Measurements from ENCODE around the gene TMEM209.
"Not testable (repeated sequence)": the region's sequence is repeated elsewhere in the genome, so short reads cannot be mapped to it uniquely, and the experiment has no call there.

The TMEM209 gene

DNA sequence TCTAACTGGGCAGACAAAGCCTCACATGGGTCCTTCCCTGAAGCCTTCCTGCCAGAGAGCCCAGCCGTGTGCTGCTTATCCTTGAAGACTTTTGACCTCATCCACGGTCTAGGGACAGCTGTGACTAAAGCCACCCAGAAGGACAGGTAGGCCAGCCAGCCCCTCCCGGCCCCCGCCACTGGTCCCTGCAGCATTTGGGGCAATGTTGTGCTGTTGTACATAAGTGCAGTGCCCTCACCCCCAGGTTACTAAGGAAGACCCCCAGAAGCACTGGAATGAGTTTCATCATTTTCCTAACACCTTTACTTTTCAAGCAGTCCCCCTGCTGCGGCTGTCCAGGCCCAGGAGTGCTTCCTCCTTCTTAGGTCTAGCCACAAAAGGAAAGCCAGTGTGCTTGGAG is 43.0 kb downstream of the TMEM209 start:
- DNase-seq (ENCODE audit: low read depth), result no peak

DNA sequence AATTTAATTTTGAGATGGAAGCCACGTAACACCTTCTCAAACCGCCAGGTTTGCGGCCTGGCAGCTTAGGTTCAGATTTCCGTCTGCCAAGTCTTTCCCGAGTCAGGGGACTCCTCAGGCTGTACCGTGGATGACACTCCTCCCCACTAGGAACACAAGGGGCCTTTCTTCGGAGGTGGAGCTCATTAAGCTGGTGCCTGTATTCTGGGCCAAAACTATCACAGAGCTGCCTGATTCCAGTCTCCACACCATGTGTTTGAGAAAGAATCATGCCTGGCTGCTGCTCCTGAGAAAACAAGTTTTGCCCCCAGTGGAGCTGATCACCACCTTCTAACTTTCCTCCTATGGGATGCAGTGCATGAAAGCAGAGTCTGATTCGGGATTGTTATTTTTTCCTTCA is 44.8 kb downstream of the TMEM209 start:
- no peak for DNase-seq (ENCODE audit: low read depth)

DNA sequence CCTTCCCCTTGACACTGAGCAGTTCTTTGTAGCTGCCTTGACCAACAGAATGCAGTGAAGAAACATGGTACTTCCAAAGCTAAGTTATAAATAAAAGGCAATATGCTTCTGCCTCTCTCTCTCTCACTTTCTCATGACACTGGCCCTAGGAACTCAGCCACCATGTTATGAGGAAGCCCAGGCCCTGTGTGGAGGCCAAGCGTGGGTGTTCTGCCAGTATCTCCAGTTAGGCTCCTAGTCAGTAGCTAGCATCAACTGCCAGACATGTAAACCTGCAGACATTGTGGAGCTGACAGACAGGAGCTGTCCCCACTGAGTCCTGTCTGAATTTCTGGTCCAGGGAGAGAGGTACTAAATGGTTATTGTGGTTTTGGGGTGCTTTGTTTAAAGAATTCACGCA is 45.2 kb downstream of the TMEM209 start:
- no peak for DNase-seq (ENCODE audit: low read depth)

DNA sequence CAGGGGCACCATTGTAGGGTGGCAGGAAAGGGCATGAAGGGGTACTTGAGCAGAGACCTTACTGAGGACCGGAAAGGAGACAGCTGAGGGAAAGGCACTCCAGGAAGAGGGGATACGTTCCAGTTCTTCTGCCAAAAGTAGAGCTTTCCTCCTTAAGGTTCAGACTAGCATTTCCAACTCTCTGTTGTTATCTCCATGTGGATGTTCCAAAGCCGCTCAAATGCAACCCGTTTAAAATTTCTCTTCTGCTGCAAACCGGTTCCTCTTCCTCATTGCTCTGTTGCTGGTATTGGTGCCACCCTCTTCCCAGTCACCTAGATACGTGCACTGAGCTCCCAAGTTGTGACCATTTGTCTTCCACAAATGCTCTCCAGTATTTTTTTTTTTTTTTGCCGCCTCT is 47.5 kb downstream of the TMEM209 start:
- DNase-seq (ENCODE audit: low read depth), result no peak

DNA sequence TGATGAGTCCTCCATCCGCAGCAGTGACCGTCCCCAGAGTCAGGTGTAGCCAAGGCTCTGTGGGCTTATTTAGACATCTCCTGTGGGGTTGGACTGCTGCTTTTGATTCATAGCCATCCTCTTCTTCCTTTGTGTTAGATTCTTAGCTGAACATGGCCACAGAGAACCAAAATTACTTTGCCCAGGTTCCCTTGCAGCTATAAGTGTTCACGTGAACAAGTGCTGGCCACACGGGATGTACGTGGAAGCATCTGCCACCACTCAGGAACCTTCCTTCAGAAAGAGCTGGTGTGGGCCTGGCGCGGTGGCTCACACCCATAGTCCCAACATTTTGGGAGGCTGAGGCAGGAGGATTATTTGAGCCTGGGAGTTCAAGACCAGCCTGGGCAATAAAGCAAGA is 49.1 kb downstream of the TMEM209 start:
- DNase-seq (ENCODE audit: low read depth), result no peak

DNA sequence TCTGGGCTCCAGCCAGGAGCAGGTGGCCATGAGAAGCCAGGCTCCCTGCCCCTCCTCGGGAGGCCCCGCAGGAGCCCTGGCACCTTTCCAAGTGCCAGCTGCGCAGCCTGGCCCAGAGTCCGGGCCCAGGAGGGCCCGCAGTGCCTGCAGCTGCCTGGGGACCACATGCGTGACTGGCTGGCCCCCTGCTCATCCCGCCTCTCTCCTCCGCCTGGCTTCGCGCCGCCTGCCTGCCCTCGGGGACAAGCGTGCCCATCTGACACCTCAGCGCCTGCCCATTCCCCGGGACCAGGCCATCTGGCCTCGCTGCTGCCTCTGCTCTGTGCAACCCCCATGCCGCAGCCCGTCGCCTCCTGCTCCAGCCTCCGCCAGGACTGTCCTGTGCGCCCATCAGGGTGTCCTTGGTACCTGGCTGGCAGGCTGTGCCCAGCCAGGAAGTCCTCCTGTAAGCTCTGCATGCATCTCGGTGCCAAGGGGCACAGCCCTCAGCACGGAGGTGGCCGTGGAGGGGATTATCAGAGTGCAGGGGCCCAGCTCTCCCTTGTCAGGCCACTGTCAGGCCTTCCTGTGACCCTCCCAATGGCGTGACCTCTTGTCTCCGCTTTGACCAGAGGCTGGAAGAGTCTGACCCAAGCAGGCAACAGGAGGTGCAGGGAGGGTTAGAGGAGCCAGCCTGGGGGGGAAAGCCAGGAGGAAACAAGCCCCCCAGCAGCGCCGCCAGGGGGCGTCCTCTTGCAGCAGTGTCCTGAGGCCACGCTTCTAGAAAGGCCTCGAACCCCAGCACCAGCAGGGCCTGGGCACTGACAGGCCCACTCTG is 50.5 kb downstream of the TMEM209 start:
- no peak for DNase-seq (ENCODE audit: low read depth)

DNA sequence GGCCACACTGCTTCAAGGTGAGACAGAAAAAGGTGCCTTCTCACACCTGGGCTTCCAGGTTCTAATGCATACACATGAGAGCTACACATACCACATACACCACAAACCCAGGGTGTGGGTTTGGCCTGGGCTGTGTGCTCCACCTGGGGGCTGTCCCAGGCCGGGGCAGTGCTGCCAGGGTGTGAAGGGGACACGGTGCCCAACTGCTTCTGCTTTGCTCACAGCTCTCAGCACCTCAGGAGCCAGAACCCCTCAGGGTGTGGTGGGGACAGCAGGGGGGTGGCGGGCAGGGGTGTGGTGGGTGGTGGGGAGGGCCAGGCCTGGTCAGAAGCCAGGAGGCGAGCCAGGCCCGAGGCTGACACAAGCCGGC is 51.1 kb downstream of the TMEM209 start:
- DNase-seq (ENCODE audit: low read depth), result no peak

DNA sequence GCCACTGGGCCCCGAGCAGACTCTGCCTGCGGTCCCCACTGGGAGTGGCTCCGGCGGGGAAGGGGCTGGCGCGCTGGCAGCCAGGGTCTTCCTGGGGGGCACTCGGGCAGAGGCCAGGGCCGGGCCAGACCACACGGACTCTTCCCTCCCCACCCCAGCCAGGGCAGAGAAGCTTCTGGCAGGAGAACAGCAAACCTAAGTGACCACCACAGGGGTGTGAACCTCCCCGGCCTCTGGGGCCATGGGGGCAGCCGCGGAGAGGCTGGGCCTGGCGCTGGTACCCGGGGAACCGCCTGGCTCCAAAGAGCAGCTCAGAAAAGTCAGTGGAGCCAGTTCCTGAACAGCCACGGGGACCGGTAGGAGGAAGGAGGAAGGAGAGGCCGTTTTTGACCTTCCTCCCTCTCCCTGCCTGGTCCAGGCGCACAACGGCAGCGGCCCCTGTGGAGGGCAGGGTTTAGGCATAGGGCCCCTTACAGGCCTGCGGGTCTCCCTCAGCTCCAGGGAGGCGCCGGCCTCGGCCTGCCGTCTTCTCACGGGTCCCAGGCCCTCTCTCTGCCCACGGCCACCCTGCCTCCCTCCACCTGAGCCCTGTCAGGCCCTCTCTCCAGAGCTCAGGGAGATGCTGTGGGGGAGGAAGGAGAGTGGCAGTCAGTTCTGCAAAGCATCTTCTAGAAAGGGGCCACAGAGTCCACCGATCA is 51.8 kb downstream of the TMEM209 start:
- DNase-seq (ENCODE audit: low read depth), result no peak

DNA sequence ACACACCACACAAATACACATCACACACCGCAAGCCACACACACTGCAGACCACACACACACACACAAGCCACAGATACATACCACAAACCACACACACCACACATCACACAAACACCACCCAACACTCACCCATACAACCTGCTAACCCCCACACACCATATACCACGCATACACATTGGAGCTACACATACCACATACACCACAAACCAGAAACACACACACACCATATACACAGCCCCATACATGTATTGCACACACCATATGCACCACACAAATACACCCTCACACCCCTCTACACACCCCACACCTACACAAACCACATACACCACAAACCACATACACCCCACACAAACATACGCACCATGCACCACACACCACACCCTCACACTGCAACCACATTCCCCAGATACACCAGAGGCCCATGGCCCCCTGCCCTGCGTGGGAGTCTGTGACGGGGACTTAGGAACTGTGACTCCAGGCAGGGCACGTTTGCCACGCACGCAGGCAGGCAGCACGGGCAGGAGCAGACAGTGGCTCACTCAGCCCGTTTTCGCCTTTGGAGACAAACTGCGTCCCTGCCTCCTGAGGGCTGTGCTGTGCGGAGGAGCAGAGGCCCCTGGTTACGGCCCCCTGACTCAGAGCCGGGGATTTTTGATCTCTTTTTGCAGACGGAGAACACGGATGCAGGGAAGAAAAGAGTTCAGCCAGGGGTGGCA is 52.6 kb downstream of the TMEM209 start:
- no peak for DNase-seq (ENCODE audit: low read depth)

DNA sequence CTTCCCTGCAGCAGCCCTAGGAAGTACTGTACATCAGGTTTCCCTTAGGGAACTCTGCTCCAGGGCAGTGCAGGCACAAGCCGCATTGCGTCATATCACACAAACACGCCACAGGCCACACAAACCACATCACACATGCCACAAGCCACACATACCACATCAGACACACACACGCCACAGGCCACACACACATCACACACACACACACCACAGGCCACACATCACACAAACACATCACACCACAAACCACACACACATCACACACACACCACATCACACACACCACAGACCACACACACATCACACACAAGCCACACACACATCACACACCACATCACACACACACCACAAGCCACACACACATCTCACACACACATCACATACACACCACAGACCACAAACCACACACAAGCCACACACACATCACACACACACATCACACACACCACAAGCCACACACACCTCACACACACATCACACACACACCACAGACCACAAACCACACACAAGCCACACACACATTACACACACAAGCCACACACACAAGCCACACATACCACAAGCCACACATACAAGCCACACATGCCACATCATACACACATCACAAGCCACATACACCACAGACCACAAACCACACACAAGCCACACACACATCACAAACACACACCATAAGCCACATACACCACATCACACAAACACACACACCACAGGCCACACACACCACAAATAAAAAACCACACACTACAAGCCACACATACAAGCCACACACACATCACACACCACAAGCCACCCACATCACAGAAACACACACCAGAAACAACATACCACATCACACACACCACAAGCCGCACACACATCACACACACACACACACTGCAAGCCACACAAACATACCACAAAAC is 53.4 kb downstream of the TMEM209 start:
- no peak for DNase-seq (ENCODE audit: low read depth)

DNA sequence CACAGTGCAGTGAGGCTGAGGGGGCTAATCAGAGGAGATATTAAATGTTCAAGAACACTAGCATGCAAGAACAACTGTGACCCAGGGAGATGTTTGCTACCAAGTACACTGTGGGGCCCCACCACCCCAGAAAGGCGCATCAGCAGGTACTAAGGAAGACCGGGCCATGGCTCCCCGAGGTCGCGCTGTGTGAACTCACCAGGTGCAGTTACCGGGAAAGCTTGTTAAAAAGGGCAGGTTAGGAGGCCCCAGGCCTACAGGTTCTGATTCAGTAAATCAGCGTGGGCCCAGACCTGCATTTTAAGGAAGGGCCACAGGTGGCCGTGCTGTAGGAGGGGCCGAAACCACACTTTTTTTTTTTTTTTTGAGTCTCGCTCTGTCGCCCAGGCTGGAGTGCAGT is 54.6 kb downstream of the TMEM209 start:
- DNase-seq (ENCODE audit: low read depth), result no peak

DNA sequence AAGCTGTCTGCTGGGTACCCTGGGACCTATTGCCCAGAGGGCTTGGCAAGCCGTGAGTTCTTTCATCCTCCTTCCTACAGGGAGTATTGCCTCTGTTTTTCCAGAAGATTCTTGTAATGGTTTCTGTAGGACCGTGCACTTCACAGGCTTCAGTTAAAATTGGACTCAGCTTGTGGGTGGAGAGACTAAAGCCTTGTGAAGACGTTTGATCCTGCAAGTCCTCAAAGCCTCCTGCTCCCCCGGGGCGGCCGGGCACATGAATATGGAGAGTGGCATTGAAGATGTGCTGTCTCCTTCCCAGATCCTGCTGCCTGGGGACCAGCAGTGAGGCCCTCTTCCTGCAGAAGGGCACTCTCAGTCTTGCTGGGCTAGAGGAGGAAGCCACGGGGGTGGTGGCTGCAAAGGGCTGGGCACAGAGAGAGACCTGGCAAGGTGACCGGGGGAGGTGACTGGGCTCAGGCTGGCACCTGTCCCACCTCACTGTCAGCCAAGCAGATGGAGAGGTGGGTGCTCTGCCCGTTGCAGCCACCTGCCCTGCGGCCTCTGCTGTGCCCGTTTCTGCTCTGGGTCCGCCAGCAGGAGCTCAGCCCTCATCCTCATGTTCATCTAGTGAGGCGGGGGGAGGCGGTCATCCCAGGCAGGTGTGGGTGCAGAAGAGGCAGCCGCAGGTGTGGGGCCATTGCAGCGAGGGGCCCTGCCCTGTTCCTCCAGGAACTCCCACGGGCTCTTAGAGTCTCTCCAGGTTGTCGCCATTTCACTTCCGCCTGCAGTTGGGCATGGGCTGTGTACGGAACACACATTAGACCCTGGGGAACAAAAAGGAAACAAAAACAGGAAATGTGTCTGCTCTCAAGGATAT is 55.7 kb downstream of the TMEM209 start:
- DNase-seq (ENCODE audit: low read depth), result no peak

DNA sequence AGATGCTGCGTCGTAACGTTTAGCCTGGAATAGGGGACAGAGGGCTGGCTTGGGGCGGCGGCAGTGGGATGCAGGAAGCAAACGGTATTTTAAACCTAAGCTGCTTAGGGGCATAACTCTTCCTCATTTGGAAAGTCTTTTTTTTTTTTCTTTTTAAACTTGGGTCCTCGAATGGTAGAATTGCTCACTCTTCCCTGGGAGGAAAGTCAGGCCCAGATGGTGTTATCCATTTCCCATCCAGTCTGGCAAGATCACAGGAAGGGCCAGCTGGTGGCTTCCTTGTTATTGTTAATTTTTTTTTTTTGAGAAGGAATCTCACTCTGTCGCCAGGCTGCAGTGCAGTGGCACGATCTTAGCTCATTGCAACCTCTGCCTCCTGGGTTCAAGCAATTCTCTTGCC is 56.6 kb downstream of the TMEM209 start:
- no peak for DNase-seq (ENCODE audit: low read depth)

DNA sequence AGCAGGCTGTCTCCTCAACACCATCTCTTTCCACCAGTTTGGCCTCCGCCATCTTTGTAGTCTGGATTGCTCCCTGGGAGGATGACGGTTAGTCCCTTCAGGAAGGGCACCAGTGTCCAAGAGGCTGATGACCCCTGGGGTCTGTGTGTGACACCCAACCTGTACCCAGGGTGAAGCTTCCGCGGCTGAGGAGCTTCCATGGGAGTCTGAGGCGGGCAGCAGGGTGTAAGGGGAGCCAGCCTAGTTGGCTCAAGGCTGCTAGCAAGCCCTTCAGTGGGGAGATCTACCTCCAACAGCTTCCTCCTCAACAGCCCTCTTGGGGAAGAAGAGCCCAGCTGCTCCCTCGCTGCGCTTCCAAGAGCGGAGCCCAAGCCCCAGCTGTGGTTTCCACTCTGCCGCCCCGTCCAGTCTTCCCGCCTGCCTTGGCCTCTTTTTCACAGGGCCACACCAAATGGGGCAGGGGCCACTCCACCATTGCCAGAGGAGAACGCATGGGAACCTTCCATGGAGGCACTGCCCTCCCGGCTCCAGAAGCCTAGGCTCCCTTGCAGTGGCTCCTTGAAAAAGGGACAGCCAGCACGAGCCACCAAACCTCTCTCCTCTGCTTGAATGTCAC is 57.4 kb downstream of the TMEM209 start:
- no peak for DNase-seq (ENCODE audit: low read depth)

DNA sequence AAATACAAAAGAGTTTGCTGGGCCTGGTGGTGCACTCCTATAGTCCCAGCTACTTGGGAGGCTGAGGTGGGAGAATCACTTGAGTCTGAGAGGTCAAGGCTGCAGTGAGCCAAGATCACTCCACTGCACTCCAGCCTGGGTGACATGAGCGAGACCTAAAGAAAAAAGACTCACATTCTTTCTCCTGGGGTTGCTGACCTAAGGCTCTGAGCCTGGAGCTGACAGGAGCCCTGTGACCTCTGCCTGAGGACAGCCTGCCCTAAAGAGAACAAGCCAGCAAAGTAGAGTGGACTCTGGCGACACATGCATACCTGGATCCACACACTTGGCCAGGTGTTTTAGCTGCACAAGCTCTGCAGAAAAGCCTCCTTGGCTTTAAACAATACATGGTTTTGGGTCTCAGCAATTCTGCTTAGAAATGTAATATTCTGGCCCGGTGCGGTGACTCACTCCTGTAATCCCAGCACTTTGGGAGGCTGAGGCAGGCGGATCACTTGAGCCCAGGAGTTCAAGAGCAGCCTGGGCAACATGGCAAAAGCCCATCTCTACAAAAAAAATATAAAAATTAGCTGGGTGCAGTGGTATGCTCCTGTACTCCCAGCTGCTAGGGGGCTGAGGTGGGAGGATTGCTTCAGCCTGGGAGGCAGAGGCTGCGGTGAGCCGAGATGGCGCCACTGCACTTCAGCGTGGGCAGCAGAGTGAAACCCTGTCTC is 58.4 kb downstream of the TMEM209 start:
- no peak for DNase-seq (ENCODE audit: low read depth)

DNA sequence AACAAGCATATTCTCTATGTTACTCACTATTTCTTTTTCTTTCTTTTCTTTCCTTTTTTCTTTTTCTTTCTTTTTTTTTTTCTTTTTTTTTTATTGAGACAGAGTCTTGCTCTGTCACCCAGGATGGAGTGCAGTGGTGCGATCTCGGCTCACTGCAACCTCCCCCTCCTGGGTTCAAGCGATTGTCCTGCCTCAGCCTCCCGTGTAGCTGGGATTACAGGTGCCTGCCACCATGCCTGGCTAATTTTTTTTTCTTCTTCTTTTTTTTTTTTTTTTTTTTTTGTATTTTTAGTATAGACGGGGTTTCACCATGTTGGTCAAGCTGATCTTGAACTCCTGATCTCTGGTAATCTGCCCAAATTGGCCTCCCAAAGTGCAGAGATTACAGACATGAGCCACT is 59.1 kb downstream of the TMEM209 start:
- DNase-seq (ENCODE audit: low read depth), result not testable (repeated sequence)

DNA sequence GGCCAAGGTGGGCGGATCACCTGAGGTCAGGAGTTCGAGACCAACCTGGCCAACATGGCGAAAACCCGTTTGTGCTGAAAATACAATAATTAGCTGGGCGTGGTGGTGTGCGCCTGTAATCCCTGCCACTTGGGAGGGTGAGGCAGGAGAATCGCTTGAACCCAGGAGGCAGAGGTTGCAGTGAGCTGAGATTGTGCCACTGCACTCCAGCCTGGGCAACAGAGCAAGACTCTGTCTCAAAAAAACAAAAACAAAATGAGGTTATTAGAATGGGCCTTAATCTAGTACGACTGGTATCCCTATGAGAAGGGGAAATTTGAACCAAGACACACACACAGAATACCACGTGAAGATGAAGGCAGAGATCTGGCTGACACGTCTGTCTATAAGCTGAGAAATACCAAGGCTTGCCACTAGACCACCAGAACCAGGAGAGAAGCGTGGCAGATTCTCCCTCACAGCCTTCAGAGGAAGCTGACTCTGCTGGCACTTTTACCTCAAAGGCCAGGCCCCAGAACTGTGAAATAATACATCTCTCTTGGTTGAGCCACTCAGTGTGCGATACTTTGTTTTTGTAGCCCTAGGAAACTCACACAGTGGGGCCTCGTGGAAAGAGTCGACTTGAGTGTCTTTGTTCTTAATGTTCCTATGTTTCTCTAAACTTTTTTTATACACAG is 59.6 kb downstream of the TMEM209 start:
- no peak for DNase-seq (ENCODE audit: low read depth)

DNA sequence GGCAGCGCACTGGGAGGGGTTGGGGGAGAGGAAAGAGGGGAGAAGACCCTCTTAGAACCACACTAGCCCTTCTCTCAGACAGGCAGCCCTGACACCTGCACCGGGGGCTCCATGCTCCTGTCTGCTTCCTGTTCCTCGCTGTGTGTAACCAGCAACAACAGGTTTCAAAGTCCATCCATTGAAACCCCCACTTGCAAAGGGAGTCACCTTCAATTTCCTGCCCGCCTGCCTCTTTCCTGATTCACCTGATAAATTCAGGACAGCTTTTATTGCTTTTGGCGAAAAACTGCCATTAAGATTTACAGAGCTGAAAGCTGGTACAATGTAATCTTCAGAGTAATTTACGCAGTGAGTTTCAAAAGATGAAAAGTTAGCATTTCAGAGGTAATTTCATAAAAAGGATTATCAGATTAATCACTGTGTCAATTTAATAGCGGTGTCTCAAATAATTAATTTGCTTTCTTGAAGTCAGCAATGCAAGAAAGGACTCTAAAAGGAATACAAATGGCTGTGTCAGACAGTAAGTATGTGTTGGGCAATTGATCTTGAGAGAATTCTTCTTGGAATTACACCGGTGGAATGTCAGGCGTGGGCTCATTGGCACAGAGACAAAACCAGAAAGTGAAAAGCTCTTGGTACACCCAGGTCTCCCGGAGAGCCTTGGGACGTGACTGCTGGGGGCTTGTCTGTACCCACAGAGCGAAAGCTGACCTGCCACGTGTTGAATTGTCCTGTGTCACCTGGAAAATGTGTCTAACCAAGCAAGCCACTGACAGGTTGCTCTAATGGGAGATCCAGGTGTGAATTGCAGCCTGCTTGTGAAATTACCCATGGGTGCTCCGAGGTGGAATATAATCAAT is 60.7 kb downstream of the TMEM209 start:
- no peak for DNase-seq (ENCODE audit: low read depth)

DNA sequence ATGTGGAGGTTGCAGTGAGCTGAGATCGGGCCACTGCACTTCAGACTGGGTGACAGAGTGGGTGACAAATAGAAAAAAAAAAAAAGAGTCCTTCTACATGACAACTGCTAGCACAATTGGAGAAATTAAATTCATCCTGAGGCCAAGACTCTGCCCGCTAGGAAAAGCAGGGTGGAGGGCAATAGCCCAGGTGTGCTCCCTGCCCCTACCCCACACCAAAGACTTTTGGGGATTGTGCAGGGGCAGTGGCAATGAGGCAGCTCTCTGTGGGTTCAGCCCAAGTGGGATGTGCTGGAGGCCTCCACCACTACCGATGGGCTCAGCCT is 61.3 kb downstream of the TMEM209 start:
- no peak for DNase-seq (ENCODE audit: low read depth)
